SK-N-SH treated with all-trans-retinoic acid at 6 μM for 48 hours (cell line): Measurements from ENCODE around the gene GPATCH3.

Experiments used
- ATAC-seq: fragments of 200-7000 bp; cut with Tn5 transposase; 3 replicates; pipeline ENCODE4 v1.9.1; 2020; ENCODE audit warnings: mild to moderate bottlenecking, moderate library complexity
- ARNTL ChIP-seq: fragments of 450-650 bp; formaldehyde crosslinking; IDR thresholded peaks from 2 replicates; pipeline ENCODE4 v1.5.0; 2020; ENCODE audit warnings: low read depth, mild to moderate bottlenecking, moderate library complexity, borderline replicate concordance
- BACH2 ChIP-seq: fragments of 250-450 bp; sonication (Bioruptor Pico); IDR thresholded peaks from 2 replicates; pipeline ENCODE4 v1.9.0; 2021; ENCODE audit warnings: mild to moderate bottlenecking, borderline replicate concordance
- CREB5 ChIP-seq: fragments of 250-450 bp; sonication (Bioruptor Pico); IDR thresholded peaks from 2 replicates; pipeline ENCODE4 v1.5.1; 2020; ENCODE audit warnings: low read depth, mild to moderate bottlenecking, moderate library complexity
- CSDC2 ChIP-seq: fragments of 250-450 bp; sonication (Bioruptor Pico); IDR thresholded peaks from 2 replicates; pipeline ENCODE4 v1.5.0; 2020; ENCODE audit warnings: mild to moderate bottlenecking, moderate library complexity
- CSRNP3 ChIP-seq: fragments of 250-450 bp; sonication (Bioruptor Pico); IDR thresholded peaks from 2 replicates; pipeline ENCODE4 v1.5.1; 2021; ENCODE audit warnings: mild to moderate bottlenecking, moderate library complexity
- ESRRG ChIP-seq: fragments of 250-450 bp; sonication (Bioruptor Pico); IDR thresholded peaks from 2 replicates; pipeline ENCODE4 v1.6.1; 2021; ENCODE audit warnings: mild to moderate bottlenecking
- GLIS3 ChIP-seq: fragments of 250-450 bp; sonication (Bioruptor Pico); IDR thresholded peaks from 2 replicates; pipeline ENCODE4 v1.5.0; 2020; ENCODE audit warnings: mild to moderate bottlenecking, moderate library complexity
- ISL1 ChIP-seq: fragments of 250-450 bp; sonication (Bioruptor Pico); IDR thresholded peaks from 2 replicates; pipeline ENCODE4 v2.1.2; 2022; ENCODE audit warnings: mild to moderate bottlenecking, moderate library complexity
- OSR1 ChIP-seq: fragments of 250-450 bp; sonication (Bioruptor Pico); IDR thresholded peaks from 2 replicates; pipeline ENCODE4 v1.8.0; 2022; ENCODE audit warnings: moderate library complexity, mild to moderate bottlenecking, inconsistent platforms
- PATZ1 ChIP-seq: fragments of 250-450 bp; sonication (Bioruptor Pico); IDR thresholded peaks from 2 replicates; pipeline ENCODE4 v1.8.0; 2020; ENCODE audit warnings: mild to moderate bottlenecking, moderate library complexity, borderline replicate concordance
- POU6F1 ChIP-seq: fragments of 250-450 bp; sonication (Bioruptor Pico); IDR thresholded peaks from 2 replicates; pipeline ENCODE4 v1.8.0; 2021; ENCODE audit warnings: low read depth, mild to moderate bottlenecking, moderate library complexity, borderline replicate concordance
- PPARA ChIP-seq: fragments of 250-450 bp; sonication (Bioruptor Pico); IDR thresholded peaks from 2 replicates; pipeline ENCODE4 v1.5.0; 2020; ENCODE audit warnings: mild to moderate bottlenecking, borderline replicate concordance
- RARB ChIP-seq: fragments of 250-450 bp; sonication (Bioruptor Pico); IDR thresholded peaks from 2 replicates; pipeline ENCODE4 v1.8.0; 2021; ENCODE audit warnings: mild to moderate bottlenecking, moderate library complexity
- SNAI2 ChIP-seq: fragments of 250-450 bp; sonication (Bioruptor Pico); IDR thresholded peaks from 2 replicates; pipeline ENCODE4 v1.5.0; 2020; ENCODE audit warnings: mild to moderate bottlenecking, moderate library complexity
- TCF4 ChIP-seq: fragments of 250-450 bp; sonication (Bioruptor Pico); IDR thresholded peaks from 2 replicates; pipeline ENCODE4 v1.8.0; 2021; ENCODE audit warnings: mild to moderate bottlenecking, moderate library complexity, borderline replicate concordance
- TOX ChIP-seq: fragments of 250-450 bp; sonication (Bioruptor Pico); IDR thresholded peaks from 2 replicates; pipeline ENCODE4 v1.8.0; 2021; ENCODE audit warnings: mild to moderate bottlenecking, moderate library complexity, borderline replicate concordance
- TSHZ2 ChIP-seq: fragments of 250-450 bp; sonication (Bioruptor Pico); IDR thresholded peaks from 2 replicates; pipeline ENCODE4 v1.5.0; 2020; ENCODE audit warnings: mild to moderate bottlenecking, moderate library complexity
- ZC3H10 ChIP-seq: fragments of 250-450 bp; sonication (Bioruptor Pico); IDR thresholded peaks from 2 replicates; pipeline ENCODE4 v1.5.1; 2021; ENCODE audit warnings: mild to moderate bottlenecking, moderate library complexity
- ZFP3 ChIP-seq: fragments of 250-450 bp; sonication (Bioruptor Pico); IDR thresholded peaks from 2 replicates; pipeline ENCODE4 v1.5.0; 2020; ENCODE audit warnings: mild to moderate bottlenecking, moderate library complexity
- ZFP30 ChIP-seq: fragments of 450-650 bp; formaldehyde crosslinking; IDR thresholded peaks from 2 replicates; pipeline ENCODE4 v1.5.0; 2022; ENCODE audit warnings: mild to moderate bottlenecking, moderate library complexity
- ZNF565 ChIP-seq: fragments of 450-650 bp; formaldehyde crosslinking; conservative IDR thresholded peaks from 2 replicates; pipeline ENCODE4 v1.5.0; 2020; ENCODE audit warnings: low read depth, mild to moderate bottlenecking, moderate library complexity
- ZNF70 ChIP-seq: fragments of 450-650 bp; formaldehyde crosslinking; IDR thresholded peaks from 2 replicates; pipeline ENCODE4 v1.5.0; 2020; ENCODE audit warnings: mild to moderate bottlenecking, moderate library complexity

GPATCH3 gene

GRCh38 chr1:26857473-26858060 is 42.7 kb downstream of the GPATCH3 start:
- TF ChIP-seq CSDC2 (CRISPR knock-in tag) (no peak), BACH2 (CRISPR knock-in tag) (no peak), POU6F1 (CRISPR knock-in tag) (no peak), CSRNP3 (no peak), SNAI2 (CRISPR knock-in tag) (no peak), PATZ1 (no peak), ZNF565 (CRISPR knock-in tag) (no peak), RARB (no peak), ZFP30 (no peak), TCF4 (CRISPR knock-in tag) (no peak), ZFP3 (CRISPR knock-in tag) (no peak), CREB5 (no peak), ISL1 (CRISPR knock-in tag) (no peak), ESRRG (no peak), PPARA (CRISPR knock-in tag) (no peak), TOX (CRISPR knock-in tag) (no peak), ZNF70 (CRISPR knock-in tag) (no peak)

GRCh38 chr1:26856604-26857469 is 43.4 kb downstream of the GPATCH3 start:
- no peak for TF ChIP-seq CREB5
- no peak for ATAC-seq

More at GRCh38 chr1:26857473-26858060, 42.7 kb downstream of the GPATCH3 start:
- ATAC-seq: no peak

GRCh38 chr1:26856181-26856580 is 44.1 kb downstream of the GPATCH3 start:
- no peak for ATAC-seq
- TF ChIP-seq ZNF70 (CRISPR knock-in tag) (no peak), TCF4 (CRISPR knock-in tag) (no peak), GLIS3 (no peak), TSHZ2 (CRISPR knock-in tag) (no peak), TOX (CRISPR knock-in tag) (no peak), CSDC2 (CRISPR knock-in tag) (no peak), ZNF565 (CRISPR knock-in tag) (no peak), ISL1 (CRISPR knock-in tag) (no peak), PATZ1 (no peak), CREB5 (no peak), ZFP30 (no peak), ZC3H10 (CRISPR knock-in tag) (no peak), RARB (no peak), ARNTL (CRISPR knock-in tag) (no peak), SNAI2 (CRISPR knock-in tag) (no peak), OSR1 (CRISPR knock-in tag) (no peak)
